GM18951 (cell line): Measurements from ENCODE around the gene COL6A3.

ENCODE experiments used
- POLR2A ChIP-seq: IDR thresholded peaks from 4 replicates; pipeline ENCODE4 v1.6.1; 2011; ENCODE audit warnings: mild to moderate bottlenecking; ENCODE audit not compliant: insufficient read length, insufficient read depth; ENCODE audit errors: extremely low read depth
- in situ Hi-C: fragments of 300-500 bp; cut with MboI; formaldehyde crosslinking; loops from one replicate; pipeline ENCODE4 v1.12.0; 2022; ENCODE audit warnings: low sequenced_read_pairs, mixed read lengths, inconsistent platforms; ENCODE audit not compliant: unreplicated experiment

The COL6A3 gene

DNA sequence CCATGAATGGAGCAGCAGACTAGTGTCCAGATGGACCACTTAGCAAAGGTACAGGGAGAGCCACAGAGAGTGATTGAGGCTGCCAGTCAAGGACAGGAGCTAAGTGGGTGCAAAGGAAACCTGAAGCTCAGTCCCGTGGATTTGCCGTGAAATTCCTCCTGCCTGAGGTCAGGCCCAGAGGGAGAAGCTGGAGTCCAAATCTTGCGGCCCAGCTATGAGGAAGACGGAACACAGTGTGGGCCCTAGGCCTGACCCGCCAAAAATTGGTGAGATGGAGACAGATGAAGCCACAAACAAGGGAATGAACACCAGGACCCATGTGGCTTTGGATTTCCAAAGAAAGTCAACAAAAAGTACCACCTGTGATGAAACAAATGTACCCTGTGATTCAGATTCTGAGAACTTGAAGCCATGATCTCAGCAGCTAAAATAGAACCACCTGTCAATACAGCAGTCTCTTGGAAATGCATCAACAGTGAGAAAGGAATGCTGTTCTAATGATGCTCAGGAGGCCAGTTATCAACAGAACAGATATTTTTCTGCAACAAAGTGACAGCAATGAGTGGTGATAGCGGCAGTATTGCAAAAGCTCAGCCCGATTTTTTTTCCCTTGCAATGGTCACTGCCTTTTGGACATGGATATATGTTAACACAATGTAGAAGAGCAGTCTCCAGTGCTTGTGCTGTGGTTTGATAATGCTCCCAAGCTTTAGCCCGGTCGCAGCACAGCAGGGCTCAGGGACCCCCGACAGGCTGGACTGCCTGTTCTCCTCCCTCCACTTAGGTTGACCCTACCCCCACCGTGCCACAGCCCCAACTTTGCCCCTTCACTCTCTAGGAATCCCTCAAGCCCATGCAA lies 10.7 kb downstream of the COL6A3 start:
- TF ChIP-seq POLR2A = no peak
- in situ Hi-C loops = no loop called here

- in situ Hi-C loops = no loop called here
- TF ChIP-seq POLR2A = no peak
Observed at GRCh38 chr2:237400199-237400598, 13.8 kb downstream of the COL6A3 start.

- in situ Hi-C loops = no loop called here
- TF ChIP-seq POLR2A = no peak
Observed at GRCh38 chr2:237397072-237397471, 16.9 kb downstream of the COL6A3 start.

GRCh38 chr2:237393523-237393922 lies 20.4 kb downstream of the COL6A3 start:
- TF ChIP-seq POLR2A = no peak
- in situ Hi-C loops = no loop called here

DNA sequence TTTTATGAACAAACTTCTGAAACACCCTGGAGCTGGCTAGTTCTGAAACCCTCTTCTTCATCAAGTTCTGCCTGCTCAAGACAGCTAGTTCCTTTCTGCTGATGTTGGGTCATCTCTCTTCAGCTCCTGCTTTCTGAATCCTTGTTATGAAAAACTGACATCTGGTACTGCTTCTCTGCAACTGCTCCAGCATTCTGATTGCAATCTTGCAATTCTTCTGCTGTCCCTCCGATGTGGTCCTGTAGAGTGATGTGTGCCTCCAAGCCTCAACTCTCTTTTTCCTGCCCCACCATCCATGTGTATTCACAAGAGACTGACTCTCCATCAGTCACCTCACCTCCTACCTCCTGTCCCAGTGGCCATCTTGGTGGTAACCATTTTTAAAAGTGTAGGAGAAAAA lies 21.8 kb downstream of the COL6A3 start:
- in situ Hi-C loops = no loop called here
- TF ChIP-seq POLR2A = no peak

DNA sequence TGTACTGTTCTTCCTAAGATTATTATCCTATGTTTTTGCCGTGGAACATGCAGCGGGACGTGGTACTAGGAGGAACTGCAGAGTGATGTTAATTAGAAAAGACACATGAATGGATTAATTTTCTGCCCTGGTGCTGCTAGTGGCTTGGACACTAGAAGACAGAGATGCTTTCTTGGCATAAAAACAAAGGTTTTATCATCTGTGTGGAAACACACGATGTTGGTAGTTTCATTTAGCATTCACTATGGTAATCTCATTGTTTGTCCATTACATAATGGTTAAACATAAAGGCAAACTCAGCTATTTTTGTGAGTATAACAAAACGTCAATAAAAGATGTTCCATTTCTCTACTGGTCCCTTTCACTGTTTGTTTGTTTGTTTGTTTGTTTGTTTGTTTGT lies 22.8 kb downstream of the COL6A3 start:
- in situ Hi-C loops = no loop called here
- TF ChIP-seq POLR2A = no peak

DNA sequence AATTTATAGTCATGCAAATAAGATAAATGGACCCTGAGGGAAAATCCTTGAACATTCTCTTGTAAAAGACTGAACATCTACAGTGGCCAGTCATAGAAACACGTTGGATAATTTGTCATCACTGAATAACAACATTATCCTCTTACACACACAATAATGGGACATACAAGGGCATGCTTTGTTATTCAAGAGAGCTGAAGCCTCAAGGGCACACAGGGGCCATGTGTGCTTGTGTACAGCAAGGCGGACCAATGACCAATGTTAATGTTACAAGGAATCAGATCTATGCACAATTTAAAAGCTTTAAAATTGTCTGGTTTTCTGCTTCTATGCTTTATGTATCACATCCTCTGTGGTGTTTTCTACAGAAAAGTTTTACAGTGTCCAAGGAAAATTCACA lies 23.7 kb downstream of the COL6A3 start:
- no peak for TF ChIP-seq POLR2A
- in situ Hi-C loops = no loop called here

DNA sequence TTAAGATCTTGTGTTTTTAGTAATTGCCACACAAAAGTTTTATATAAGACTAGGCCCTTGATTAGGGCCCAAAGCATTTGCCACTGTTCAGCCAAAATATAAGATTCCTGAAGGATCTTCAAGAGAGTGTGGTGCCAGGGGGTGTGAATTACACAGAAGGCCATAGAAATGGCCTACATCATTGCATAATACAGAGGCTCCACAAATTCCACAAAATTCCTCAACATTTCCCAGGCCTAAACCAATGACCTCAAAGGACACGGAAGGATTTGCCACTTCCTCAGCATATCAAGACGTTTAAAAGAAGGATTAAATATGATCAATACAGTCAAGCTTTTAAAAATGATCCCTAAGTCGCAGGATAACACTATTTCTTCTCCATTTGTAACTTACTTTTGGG lies 24.1 kb downstream of the COL6A3 start:
- no peak for TF ChIP-seq POLR2A
- in situ Hi-C loops = no loop called here

DNA sequence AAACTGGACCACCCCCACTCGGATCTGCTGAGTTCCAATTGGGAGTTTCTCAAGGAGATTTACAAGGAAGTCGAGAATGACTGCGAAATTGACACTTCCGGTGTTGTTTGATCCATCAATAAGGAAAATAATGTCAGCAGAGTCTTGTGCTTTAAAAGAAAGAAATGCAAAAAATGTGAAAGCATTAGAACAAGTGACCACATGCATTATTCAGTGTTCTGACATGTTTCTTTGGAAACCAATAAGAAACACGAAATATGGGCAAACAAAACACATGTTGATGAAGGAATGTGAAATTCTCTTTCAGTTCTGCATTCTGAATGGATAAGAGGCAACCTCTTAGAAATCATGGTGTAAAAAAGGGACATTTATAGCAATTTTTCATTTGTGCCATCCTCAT lies 25.9 kb downstream of the COL6A3 start:
- in situ Hi-C loops = no loop called here
- TF ChIP-seq POLR2A = no peak

DNA sequence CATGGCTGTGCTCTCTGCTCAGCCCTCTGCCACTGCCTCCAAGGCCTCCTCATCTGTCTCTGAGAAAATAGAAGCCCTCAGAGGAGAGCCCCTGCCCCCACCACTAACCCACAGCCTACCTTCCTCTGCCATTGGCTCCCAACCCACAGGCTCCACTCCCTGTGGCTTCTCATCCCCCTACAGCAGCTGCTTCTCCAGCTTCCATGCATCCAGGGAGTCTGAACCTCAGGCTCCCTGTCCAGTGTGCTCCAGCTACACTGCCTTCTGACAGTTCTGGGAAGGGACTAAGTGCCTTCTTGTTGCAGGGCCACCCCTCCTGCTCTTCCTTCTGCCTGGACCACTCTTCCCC lies 29.3 kb downstream of the COL6A3 start:
- in situ Hi-C loops = no loop called here
- no peak for TF ChIP-seq POLR2A

DNA sequence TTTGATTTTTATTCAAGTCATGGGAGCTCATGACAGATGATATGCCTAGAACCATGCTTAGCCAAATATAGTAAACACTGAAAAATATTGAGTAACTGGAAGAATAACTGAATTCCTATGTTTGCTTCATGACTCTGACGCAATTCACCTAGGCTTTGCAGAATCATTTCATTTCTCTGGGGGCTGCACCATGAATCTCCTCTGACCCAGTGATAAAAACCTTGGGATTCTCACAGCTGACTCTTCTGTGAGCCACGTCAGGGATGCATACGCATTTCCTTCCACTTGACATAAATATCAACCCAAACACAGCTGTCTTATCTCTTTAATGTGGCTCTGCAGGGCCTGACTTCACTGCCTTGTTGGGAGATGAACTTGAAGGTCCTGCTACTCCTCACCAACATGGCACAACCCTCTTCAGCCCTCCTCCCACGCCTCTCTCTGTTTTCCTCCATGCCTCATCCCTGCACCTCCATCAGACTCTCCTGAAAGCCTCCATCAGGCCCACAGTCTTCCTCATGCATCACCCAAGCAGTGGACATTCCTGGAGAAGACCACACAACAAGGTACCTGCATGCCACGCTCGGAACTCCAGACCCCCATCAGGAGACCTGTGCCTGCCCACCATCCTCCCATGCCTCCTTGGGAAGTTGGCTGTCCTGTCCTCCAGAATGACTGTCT lies 29.8 kb downstream of the COL6A3 start:
- in situ Hi-C loops = no loop called here
- no peak for TF ChIP-seq POLR2A

- in situ Hi-C loops = no loop called here
- no peak for TF ChIP-seq POLR2A
Observed at GRCh38 chr2:237380768-237381167, 33.2 kb downstream of the COL6A3 start.

DNA sequence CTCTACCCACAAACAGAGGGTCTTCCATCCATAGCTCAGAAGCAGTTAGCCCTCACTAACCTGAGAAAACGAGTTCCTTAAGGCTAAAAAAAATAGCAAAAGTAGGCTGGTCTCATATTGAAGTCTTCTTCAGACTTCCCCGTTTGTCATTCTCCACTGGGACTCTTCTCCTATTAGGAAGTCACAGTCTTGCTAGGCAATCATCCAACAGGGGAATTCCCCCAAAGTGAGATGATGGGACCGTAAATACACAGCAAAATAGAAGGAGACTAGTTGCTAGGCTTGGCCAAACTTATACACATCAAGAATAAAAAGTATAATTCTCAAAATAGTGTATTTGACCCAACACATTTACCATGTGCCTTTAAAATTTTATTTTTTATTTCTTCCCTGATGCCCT lies 34.3 kb downstream of the COL6A3 start:
- in situ Hi-C loops = no loop called here
- no peak for TF ChIP-seq POLR2A

DNA sequence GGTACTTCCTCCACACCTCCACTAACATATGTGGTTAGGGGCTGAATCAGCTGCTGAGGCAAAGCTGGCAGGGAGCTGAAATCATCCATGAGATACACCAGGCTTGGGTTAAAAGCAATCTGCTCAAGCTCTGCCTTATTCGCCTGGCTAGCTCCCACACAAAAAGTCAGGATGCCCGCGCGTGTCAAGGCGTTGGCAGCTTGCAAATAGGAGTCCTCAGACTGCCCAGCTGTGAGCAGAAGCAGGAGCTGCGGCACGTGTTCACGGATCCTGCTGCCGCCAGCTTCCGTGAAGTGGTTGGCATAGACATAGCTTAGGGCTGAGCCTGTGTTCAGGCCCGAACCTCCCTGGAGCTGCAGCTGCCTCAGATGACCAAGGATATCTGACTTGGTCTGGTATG lies 35.3 kb downstream of the COL6A3 start:
- no peak for TF ChIP-seq POLR2A
- in situ Hi-C loops = no loop called here
